Measurements from ENCODE around the gene TARBP1. TPM values are rescaled to one million over a fixed set of nuclear protein-coding genes. Genes with fewer than 3 reads are reported as not detected.
"Not testable (repeated sequence)": the region's sequence is repeated elsewhere in the genome, so short reads cannot be mapped to it uniquely, and the experiment has no call there.

TARBP1 gene
- total RNA-seq, 1 donor from 2014 or later, result 38.1 TPM

- Mint-ChIP-seq H3K9me3 (no peaks in the 10 kb centered on the region), H3K4me3 (no peak overlapping the region), H3K27ac (no peak overlapping the region), H3K4me1 (ENCODE audit: unreplicated experiment) (no peaks in the 10 kb centered on the region), H3K27me3 (no peaks in the 10 kb centered on the region), H3K36me3 (peaks cover 3% of the 10 kb centered on the region)
- no peak for TF ChIP-seq CTCF (conservative IDR thresholded peaks at IDR 0.05)
- DNase-seq (ENCODE audit: extremely low spot score, unreplicated experiment), result no peak
Measured at GRCh38 chr1:234401658-234402057, 77.3 kb downstream of the TARBP1 start.

GRCh38 chr1:234400773-234401172, 78.2 kb downstream of the TARBP1 start:
- no peak overlapping the region for H3K27ac Mint-ChIP-seq
- H3K4me3 Mint-ChIP-seq, result no peak overlapping the region
- DNase-seq (ENCODE audit: extremely low spot score, unreplicated experiment), result no peak
- TF ChIP-seq CTCF (conservative IDR thresholded peaks at IDR 0.05), result no peak
- H3K27me3 Mint-ChIP-seq, result no peaks in the 10 kb centered on the region
- H3K9me3 Mint-ChIP-seq, result no peaks in the 10 kb centered on the region
- H3K36me3 Mint-ChIP-seq, result peaks cover 5% of the 10 kb centered on the region
- H3K4me1 Mint-ChIP-seq (ENCODE audit: unreplicated experiment), result no peaks in the 10 kb centered on the region

GRCh38 chr1:234399515-234399914, 79.5 kb downstream of the TARBP1 start:
- H3K27ac Mint-ChIP-seq; H3K9me3 Mint-ChIP-seq; DNase-seq (ENCODE audit: extremely low spot score, unreplicated experiment); H3K27me3 Mint-ChIP-seq; H3K4me3 Mint-ChIP-seq; H3K4me1 Mint-ChIP-seq (ENCODE audit: unreplicated experiment); H3K36me3 Mint-ChIP-seq: not testable (repeated sequence)

GRCh38 chr1:234398849-234399381, 80.1 kb downstream of the TARBP1 start:
- no peak for TF ChIP-seq CTCF (conservative IDR thresholded peaks at IDR 0.05)
- H3K36me3 Mint-ChIP-seq, result peaks cover 9% of the 10 kb centered on the region
- DNase-seq (ENCODE audit: extremely low spot score, unreplicated experiment), result no peak
- H3K4me1 Mint-ChIP-seq (ENCODE audit: unreplicated experiment), result no peaks in the 10 kb centered on the region
- no peak overlapping the region for H3K27ac Mint-ChIP-seq
- no peaks in the 10 kb centered on the region for H3K9me3 Mint-ChIP-seq
- H3K27me3 Mint-ChIP-seq, result no peaks in the 10 kb centered on the region
- H3K4me3 Mint-ChIP-seq, result no peak overlapping the region

- Mint-ChIP-seq H3K9me3 (no peaks in the 10 kb centered on the region), H3K4me3 (no peak overlapping the region), H3K4me1 (ENCODE audit: unreplicated experiment) (no peaks in the 10 kb centered on the region), H3K36me3 (peaks cover 9% of the 10 kb centered on the region), H3K27ac (no peak overlapping the region), H3K27me3 (no peaks in the 10 kb centered on the region)
- DNase-seq (ENCODE audit: extremely low spot score, unreplicated experiment), result no peak
- TF ChIP-seq CTCF (conservative IDR thresholded peaks at IDR 0.05), result no peak
Measured at GRCh38 chr1:234397732-234398131, 81.2 kb downstream of the TARBP1 start.

GRCh38 chr1:234396871-234397270, 82.1 kb downstream of the TARBP1 start:
- peaks cover 9% of the 10 kb centered on the region for H3K36me3 Mint-ChIP-seq
- H3K9me3 Mint-ChIP-seq, result no peaks in the 10 kb centered on the region
- TF ChIP-seq CTCF (conservative IDR thresholded peaks at IDR 0.05), result no peak
- no peak overlapping the region for H3K27ac Mint-ChIP-seq
- H3K4me3 Mint-ChIP-seq, result no peak overlapping the region
- no peaks in the 10 kb centered on the region for H3K27me3 Mint-ChIP-seq
- no peak for DNase-seq (ENCODE audit: extremely low spot score, unreplicated experiment)
- H3K4me1 Mint-ChIP-seq (ENCODE audit: unreplicated experiment), result no peaks in the 10 kb centered on the region
